Measurements from ENCODE around the gene MIAT.
"Not testable (repeated sequence)": the region's sequence is repeated elsewhere in the genome, so short reads cannot be mapped to it uniquely, and the experiment has no call there.

Gene MIAT

GRCh38 chr22:26656891-26657851 is at the start of gene MIAT:
MIAT (plus strand) TSS chr22:26657588.
- peak; percentile 31 for DNase-seq

- no peak for DNase-seq
These were observed 49.3 kb upstream of the MIAT start for GRCh38 chr22:26608129-26608528.

GRCh38 chr22:26609287-26609686 is 48.1 kb upstream of the MIAT start:
- no peak for DNase-seq

- no peak for DNase-seq
These were observed 47.1 kb upstream of the MIAT start for GRCh38 chr22:26610072-26610958.

GRCh38 chr22:26610996-26611395 is 46.4 kb upstream of the MIAT start:
- DNase-seq = no peak

GRCh38 chr22:26612652-26613051 is 44.7 kb upstream of the MIAT start:
- no peak for DNase-seq

GRCh38 chr22:26613753-26614152 is 43.6 kb upstream of the MIAT start:
- DNase-seq = not testable (repeated sequence)

GRCh38 chr22:26614322-26614721 is 43.1 kb upstream of the MIAT start:
- no peak for DNase-seq

- no peak for DNase-seq
These were observed 42.2 kb upstream of the MIAT start for GRCh38 chr22:26615149-26615548.

- DNase-seq = no peak
These were observed 41.5 kb upstream of the MIAT start for GRCh38 chr22:26615830-26616435.

GRCh38 chr22:26616650-26617049 is 40.7 kb upstream of the MIAT start:
- no peak for DNase-seq

- no peak for DNase-seq
These were observed 39.9 kb upstream of the MIAT start, which contains the start of gene CRYBB1 for GRCh38 chr22:26617271-26618199. CRYBB1 (minus strand) TSS chr22:26618027; CDS start chr22:26616319, 1,708 bp downstream.

- DNase-seq = no peak
These were observed 38.9 kb upstream of the MIAT start for GRCh38 chr22:26618455-26618854.

GRCh38 chr22:26619510-26619909 is 37.9 kb upstream of the MIAT start:
- DNase-seq = no peak

GRCh38 chr22:26620197-26620596 is 37.2 kb upstream of the MIAT start:
- DNase-seq = no peak

- no peak for DNase-seq
These were observed 35.7 kb upstream of the MIAT start, which contains the start of gene CRYBA4 for GRCh38 chr22:26621663-26622062. CRYBA4 (plus strand) TSS chr22:26621963; CDS start chr22:26622597, 634 bp downstream.

GRCh38 chr22:26623984-26624383 is 33.4 kb upstream of the MIAT start:
- DNase-seq = no peak

- no peak for DNase-seq
These were observed 32.6 kb upstream of the MIAT start for GRCh38 chr22:26624803-26625202.

- no peak for DNase-seq
These were observed 27.2 kb upstream of the MIAT start for GRCh38 chr22:26629988-26630761.

GRCh38 chr22:26631282-26631681 is 26.1 kb upstream of the MIAT start:
- DNase-seq = no peak

All from NCI-H510A treated with DMSO at 0.1 percent for 48 hours (cell line).